ENCODE data around the gene PHF20. TPM values are rescaled to one million over a fixed set of nuclear protein-coding genes. Genes with fewer than 3 reads are reported as not detected.

The PHF20 gene
- total and polyA plus RNA-seq, 2 of the 8 experiments (the other 6 are each of a cell fraction or from before 2014, with no cell fraction given), result 25.6 to 70.1 TPM

DNA sequence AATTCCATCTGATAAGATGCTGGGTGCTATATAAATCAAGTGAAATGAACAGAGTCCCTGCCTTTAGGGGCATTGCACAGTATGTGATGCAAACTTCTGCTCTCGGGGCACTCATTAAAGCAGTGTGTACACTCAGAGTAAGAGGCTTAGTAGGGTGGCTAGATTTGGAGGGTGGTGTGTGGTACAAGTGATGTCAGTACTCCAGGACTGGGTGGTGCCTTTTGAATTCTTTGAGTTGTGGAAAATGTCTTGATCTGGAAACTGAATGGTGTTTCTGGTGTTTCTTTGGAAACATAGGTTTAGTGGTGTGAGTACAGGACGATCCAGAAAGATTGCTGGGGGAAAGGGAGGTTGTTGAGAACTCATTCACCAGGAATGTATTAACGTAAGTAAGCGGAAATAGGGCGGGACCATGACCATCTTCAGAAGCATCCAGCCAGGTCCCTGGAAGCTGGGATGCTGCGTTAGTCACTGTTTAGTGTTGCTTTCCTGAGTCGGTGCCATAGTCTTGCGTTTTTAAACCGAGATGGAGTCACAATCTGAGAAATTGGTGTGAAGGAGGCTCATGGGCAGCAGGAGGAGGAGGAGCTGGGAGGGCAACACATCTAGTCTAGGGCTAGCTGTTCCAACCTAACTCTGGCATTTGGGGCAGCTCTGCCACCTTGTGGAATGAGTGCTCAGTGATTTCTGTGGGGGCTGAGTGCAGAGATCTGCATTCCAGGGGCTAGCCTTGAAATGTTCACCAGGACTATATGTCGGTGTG, 112.1 kb downstream of the PHF20 start (continued):
- TF ChIP-seq TAF1 (IDR thresholded peaks at IDR 0.05; ENCODE audit: low read depth, low read length) (no peak), CHD1 (IDR thresholded peaks at IDR 0.05; ENCODE audit: low read depth, low read length) (no peak), NANOG (IDR thresholded peaks at IDR 0.05; ENCODE audit: insufficient read depth, low read depth, low read length, poor library complexity, severe bottlenecking) (no peak), NRF1 (IDR thresholded peaks at IDR 0.05; ENCODE audit: low read depth, low read length) (no peak), RAD21 (IDR thresholded peaks at IDR 0.05 in 1 of 2, conservative IDR thresholded peaks at IDR 0.05 in 1 of 2; ENCODE audit: low read depth in 2 of 2, low read length in 2 of 2) (peak; percentile 82 to 86), KDM1A (IDR thresholded peaks at IDR 0.05; ENCODE audit: borderline replicate concordance, low read length) (no peak), JUN (IDR thresholded peaks at IDR 0.05; ENCODE audit: low read depth, low read length) (no peak), ASH2L (IDR thresholded peaks at IDR 0.05; ENCODE audit: low read length) (no peak), RFX5 (IDR thresholded peaks at IDR 0.05; ENCODE audit: borderline replicate concordance, low read depth, low read length) (no peak), SRF (IDR thresholded peaks at IDR 0.05; ENCODE audit: low read depth, low read length) (no peak)
- TF ChIP-seq, protein P1, sequence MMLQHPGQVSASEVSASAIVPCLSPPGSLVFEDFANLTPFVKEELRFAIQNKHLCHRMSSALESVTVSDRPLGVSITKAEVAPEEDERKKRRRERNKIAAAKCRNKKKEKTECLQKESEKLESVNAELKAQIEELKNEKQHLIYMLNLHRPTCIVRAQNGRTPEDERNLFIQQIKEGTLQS (IDR thresholded peaks at IDR 0.05; ENCODE audit: insufficient read depth, low read depth, low read length), result no peak
- TF ChIP-seq, protein P2, sequence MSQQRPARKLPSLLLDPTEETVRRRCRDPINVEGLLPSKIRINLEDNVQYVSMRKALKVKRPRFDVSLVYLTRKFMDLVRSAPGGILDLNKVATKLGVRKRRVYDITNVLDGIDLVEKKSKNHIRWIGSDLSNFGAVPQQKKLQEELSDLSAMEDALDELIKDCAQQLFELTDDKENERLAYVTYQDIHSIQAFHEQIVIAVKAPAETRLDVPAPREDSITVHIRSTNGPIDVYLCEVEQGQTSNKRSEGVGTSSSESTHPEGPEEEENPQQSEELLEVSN (IDR thresholded peaks at IDR 0.05), result no peak
- TF ChIP-seq, protein P3, sequence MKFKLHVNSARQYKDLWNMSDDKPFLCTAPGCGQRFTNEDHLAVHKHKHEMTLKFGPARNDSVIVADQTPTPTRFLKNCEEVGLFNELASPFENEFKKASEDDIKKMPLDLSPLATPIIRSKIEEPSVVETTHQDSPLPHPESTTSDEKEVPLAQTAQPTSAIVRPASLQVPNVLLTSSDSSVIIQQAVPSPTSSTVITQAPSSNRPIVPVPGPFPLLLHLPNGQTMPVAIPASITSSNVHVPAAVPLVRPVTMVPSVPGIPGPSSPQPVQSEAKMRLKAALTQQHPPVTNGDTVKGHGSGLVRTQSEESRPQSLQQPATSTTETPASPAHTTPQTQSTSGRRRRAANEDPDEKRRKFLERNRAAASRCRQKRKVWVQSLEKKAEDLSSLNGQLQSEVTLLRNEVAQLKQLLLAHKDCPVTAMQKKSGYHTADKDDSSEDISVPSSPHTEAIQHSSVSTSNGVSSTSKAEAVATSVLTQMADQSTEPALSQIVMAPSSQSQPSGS (IDR thresholded peaks at IDR 0.05; ENCODE audit: low read length), result no peak
